Measurements from ENCODE around the gene C1QTNF9B. TPM values are rescaled to one million over a fixed set of nuclear protein-coding genes. Genes with fewer than 3 reads are reported as not detected.

Gene C1QTNF9B
- total and polyA plus RNA-seq, 2 of the 13 experiments (the other 11 are each of a cell fraction or from before 2014, with no cell fraction given): not detected

GRCh38 chr13:23946067-23946466, 48.8 kb upstream of the C1QTNF9B start:
- H3K4me3 ChIP-seq (replicated peaks in 1 of 3; ENCODE audit: insufficient read depth in 1 of 3, low read depth in 2 of 3, low read length in 3 of 3): no peak overlapping the region
- no peak overlapping the region for H3K27ac ChIP-seq (ENCODE audit: extremely low read length, insufficient read depth, low read length)
- H3K27me3 ChIP-seq (ENCODE audit: control insufficient read depth in 1 of 2, insufficient read depth in 2 of 2, low read length in 2 of 2): peaks cover 1 to 4% of the 10 kb centered on the region in 2 experiments; a peak in 2 of 5 replicates
- FAIRE-seq (no peak), DNase-seq (ENCODE audit: low spot score) (no peak), ATAC-seq (no peak)
- BruUV-seq (replicated peaks): no TSS peak
- no peak overlapping the region for H3K9ac ChIP-seq (ENCODE audit: insufficient read depth, low read depth, low read length)
- H3K79me2 ChIP-seq (ENCODE audit: insufficient read depth, low read length): no peaks in the 10 kb centered on the region
- H4K20me1 ChIP-seq (ENCODE audit: insufficient read depth, low read length): no peaks in the 10 kb centered on the region
- H3K4me1 ChIP-seq (ENCODE audit: insufficient read depth, low read length): no peaks in the 10 kb centered on the region
- no peaks in the 10 kb centered on the region for H3K36me3 ChIP-seq (replicated peaks in 1 of 2; ENCODE audit: control insufficient read depth in 1 of 2, insufficient read depth in 2 of 2, low read length in 2 of 2)
- ChIA-PET CTCF (ENCODE audit: low intra/inter-chr PET ratio, low total read pairs) (no interaction called here), POLR2A (no interaction called here)
- WGBS (ENCODE audit: low lambda C conversion rate): 79% methylated on average over 19 of the region's 19 CpGs
- TF ChIP-seq HMG20B (CRISPR knock-in tag; conservative IDR thresholded peaks at IDR 0.05) (no peak), CBX1 (IDR thresholded peaks at IDR 0.05; ENCODE audit: low read depth) (no peak), ZNF878 (CRISPR knock-in tag; IDR thresholded peaks at IDR 0.05) (no peak), MYC (CRISPR knock-in tag; IDR thresholded peaks at IDR 0.05; ENCODE audit: borderline replicate concordance) (no peak), AFF4 (CRISPR knock-in tag; IDR thresholded peaks at IDR 0.05) (no peak), PHF20 (CRISPR knock-in tag; IDR thresholded peaks at IDR 0.05) (no peak), ZNF746 (CRISPR knock-in tag; IDR thresholded peaks at IDR 0.05) (no peak), NCOR1 (IDR thresholded peaks at IDR 0.05; ENCODE audit: borderline replicate concordance, low read length) (no peak), SNAPC2 (CRISPR knock-in tag; IDR thresholded peaks at IDR 0.05) (no peak), ZNF660 (CRISPR knock-in tag; IDR thresholded peaks at IDR 0.05; ENCODE audit: borderline replicate concordance, low read depth) (no peak), XBP1 (CRISPR knock-in tag; IDR thresholded peaks at IDR 0.05) (no peak), HHEX (CRISPR knock-in tag; IDR thresholded peaks at IDR 0.05) (no peak)
- TF ChIP-seq, protein P1, sequence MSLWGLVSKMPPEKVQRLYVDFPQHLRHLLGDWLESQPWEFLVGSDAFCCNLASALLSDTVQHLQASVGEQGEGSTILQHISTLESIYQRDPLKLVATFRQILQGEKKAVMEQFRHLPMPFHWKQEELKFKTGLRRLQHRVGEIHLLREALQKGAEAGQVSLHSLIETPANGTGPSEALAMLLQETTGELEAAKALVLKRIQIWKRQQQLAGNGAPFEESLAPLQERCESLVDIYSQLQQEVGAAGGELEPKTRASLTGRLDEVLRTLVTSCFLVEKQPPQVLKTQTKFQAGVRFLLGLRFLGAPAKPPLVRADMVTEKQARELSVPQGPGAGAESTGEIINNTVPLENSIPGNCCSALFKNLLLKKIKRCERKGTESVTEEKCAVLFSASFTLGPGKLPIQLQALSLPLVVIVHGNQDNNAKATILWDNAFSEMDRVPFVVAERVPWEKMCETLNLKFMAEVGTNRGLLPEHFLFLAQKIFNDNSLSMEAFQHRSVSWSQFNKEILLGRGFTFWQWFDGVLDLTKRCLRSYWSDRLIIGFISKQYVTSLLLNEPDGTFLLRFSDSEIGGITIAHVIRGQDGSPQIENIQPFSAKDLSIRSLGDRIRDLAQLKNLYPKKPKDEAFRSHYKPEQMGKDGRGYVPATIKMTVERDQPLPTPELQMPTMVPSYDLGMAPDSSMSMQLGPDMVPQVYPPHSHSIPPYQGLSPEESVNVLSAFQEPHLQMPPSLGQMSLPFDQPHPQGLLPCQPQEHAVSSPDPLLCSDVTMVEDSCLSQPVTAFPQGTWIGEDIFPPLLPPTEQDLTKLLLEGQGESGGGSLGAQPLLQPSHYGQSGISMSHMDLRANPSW (CRISPR knock-in tag; IDR thresholded peaks at IDR 0.05; ENCODE audit: borderline replicate concordance): no peak
- TF ChIP-seq, protein P2, sequence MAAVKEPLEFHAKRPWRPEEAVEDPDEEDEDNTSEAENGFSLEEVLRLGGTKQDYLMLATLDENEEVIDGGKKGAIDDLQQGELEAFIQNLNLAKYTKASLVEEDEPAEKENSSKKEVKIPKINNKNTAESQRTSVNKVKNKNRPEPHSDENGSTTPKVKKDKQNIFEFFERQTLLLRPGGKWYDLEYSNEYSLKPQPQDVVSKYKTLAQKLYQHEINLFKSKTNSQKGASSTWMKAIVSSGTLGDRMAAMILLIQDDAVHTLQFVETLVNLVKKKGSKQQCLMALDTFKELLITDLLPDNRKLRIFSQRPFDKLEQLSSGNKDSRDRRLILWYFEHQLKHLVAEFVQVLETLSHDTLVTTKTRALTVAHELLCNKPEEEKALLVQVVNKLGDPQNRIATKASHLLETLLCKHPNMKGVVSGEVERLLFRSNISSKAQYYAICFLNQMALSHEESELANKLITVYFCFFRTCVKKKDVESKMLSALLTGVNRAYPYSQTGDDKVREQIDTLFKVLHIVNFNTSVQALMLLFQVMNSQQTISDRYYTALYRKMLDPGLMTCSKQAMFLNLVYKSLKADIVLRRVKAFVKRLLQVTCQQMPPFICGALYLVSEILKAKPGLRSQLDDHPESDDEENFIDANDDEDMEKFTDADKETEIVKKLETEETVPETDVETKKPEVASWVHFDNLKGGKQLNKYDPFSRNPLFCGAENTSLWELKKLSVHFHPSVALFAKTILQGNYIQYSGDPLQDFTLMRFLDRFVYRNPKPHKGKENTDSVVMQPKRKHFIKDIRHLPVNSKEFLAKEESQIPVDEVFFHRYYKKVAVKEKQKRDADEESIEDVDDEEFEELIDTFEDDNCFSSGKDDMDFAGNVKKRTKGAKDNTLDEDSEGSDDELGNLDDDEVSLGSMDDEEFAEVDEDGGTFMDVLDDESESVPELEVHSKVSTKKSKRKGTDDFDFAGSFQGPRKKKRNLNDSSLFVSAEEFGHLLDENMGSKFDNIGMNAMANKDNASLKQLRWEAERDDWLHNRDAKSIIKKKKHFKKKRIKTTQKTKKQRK (IDR thresholded peaks at IDR 0.05; ENCODE audit: low read length): no peak
- no peak overlapping the region for H3K4me2 ChIP-seq (ENCODE audit: low read depth, low read length)
- in situ Hi-C loops (cut with HindIII; ENCODE audit: extremely low pct_ligation_motif_present, low pct_unique_long_range_greater_than_20kb) (no loop called here), intact Hi-C loops (cut with micrococcal nuclease; ENCODE audit: unreplicated experiment) (no loop called here)
- H2AFZ ChIP-seq (ENCODE audit: low read length): no peak overlapping the region
- no peaks in the 10 kb centered on the region for H3K9me3 ChIP-seq (ENCODE audit: low read length)

Measured in HepG2 (cell line).